Measurements from ENCODE around the gene IFITM10. TPM values are rescaled to one million over a fixed set of nuclear protein-coding genes. Genes with fewer than 3 reads are reported as not detected.

Gene IFITM10
- total and polyA plus RNA-seq, 10 of the 15 experiments (the other 5 are each of a cell fraction or from before 2014, with no cell fraction given) = 0.04 to 0.27 TPM; not detected in 8

DNA sequence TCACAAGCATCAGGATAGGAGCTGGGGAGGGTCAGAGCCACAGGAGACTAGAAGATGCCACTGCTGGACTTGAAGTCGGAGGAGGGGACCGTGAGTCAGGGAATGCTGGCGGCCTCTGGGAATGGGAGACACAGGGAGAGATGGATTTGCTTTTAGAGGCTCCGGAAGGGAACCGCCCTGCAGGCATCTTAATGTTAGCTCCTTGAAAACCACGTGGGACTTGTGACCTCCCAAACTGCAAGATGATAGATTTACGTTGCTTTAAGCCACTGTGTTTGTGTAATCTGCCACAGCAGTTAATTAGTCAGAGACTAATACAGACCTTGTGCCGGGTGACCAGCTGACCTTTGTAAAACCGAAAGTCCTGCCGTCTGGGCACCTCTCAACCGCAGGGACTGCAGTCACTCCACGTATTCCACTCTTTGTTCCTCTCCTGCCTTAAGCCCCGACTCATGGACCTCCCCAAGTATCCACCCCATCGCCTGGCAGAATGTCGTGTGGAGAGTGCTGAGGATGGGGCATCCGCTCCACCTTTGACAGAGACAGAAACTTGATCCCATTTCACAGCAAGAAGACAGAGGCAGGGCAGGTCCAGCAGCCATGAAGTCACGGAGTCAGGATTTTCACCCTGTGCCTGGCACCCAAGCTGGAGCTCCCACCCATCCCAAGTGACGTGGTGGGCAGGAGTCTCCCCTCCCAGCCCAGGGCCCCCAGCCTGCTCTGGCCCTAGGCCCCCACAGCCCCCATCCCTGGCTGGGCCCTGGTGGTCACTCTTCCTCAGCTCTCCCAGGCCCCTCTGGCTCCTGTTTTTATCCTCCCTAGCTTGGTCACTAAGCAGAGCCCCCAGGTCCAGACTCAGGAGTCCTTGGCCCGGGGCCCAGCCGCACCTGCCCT lies 32.7 kb upstream of the IFITM10 start (continued):
- TF ChIP-seq, protein P1, sequence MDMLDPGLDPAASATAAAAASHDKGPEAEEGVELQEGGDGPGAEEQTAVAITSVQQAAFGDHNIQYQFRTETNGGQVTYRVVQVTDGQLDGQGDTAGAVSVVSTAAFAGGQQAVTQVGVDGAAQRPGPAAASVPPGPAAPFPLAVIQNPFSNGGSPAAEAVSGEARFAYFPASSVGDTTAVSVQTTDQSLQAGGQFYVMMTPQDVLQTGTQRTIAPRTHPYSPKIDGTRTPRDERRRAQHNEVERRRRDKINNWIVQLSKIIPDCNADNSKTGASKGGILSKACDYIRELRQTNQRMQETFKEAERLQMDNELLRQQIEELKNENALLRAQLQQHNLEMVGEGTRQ (IDR thresholded peaks at IDR 0.05; ENCODE audit: borderline replicate concordance, low read depth, low read length) = no peak
- TF ChIP-seq HDAC2 (IDR thresholded peaks at IDR 0.05) (no peak), RB1 (IDR thresholded peaks at IDR 0.05; ENCODE audit: borderline replicate concordance) (no peak), ZNF622 (IDR thresholded peaks at IDR 0.05) (no peak), SUZ12 (IDR thresholded peaks at IDR 0.05; ENCODE audit: unreplicated experiment) (no peak)
- TF ChIP-seq, protein P2, sequence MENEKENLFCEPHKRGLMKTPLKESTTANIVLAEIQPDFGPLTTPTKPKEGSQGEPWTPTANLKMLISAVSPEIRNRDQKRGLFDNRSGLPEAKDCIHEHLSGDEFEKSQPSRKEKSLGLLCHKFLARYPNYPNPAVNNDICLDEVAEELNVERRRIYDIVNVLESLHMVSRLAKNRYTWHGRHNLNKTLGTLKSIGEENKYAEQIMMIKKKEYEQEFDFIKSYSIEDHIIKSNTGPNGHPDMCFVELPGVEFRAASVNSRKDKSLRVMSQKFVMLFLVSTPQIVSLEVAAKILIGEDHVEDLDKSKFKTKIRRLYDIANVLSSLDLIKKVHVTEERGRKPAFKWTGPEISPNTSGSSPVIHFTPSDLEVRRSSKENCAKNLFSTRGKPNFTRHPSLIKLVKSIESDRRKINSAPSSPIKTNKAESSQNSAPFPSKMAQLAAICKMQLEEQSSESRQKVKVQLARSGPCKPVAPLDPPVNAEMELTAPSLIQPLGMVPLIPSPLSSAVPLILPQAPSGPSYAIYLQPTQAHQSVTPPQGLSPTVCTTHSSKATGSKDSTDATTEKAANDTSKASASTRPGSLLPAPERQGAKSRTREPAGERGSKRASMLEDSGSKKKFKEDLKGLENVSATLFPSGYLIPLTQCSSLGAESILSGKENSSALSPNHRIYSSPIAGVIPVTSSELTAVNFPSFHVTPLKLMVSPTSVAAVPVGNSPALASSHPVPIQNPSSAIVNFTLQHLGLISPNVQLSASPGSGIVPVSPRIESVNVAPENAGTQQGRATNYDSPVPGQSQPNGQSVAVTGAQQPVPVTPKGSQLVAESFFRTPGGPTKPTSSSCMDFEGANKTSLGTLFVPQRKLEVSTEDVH (IDR thresholded peaks at IDR 0.05; ENCODE audit: low read depth, partially characterized antibody) = no peak

DNA sequence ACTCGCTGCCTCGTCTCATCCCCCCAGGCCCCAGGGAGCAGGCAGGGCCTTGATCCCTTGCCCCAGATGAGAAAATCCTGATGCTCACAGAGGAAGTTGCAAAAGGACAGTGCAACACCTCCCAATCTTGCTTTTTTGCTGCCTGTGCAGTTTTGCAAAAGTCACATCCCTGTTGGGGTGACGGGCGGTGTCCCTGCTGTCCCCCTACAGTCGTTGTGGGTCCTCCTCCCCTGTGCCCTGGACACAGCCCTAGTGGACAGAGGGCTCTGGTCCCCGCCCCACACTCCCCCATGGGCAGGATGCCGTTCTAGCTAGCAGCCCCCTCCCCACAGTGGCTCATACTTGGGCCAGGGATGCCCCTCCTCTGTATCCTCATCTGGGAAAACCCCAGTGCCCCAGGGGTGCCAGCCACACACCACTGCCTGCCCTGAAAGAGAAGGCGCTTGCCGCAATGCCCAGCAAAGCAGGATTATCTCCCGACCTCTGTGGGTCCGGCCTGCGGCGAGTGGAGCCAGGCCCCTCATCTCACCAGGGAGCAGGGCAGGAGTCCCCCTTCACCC lies 31.7 kb upstream of the IFITM10 start:
- intact Hi-C loops (cut with micrococcal nuclease; ENCODE audit: unreplicated experiment) = no loop called here
- DNase-seq (ENCODE audit: low read depth, low spot score) (no peak), ATAC-seq (no peak), FAIRE-seq (no peak)
- no TSS peak for BruUV-seq (replicated peaks)
- Histone ChIP-seq H3K27me3 (replicated peaks in 1 of 2; ENCODE audit: control insufficient read depth in 2 of 2, insufficient read depth in 2 of 2, low read length in 1 of 2) (no peaks in the 10 kb centered on the region; a peak in 2 of 4 replicates), H3K9ac (ENCODE audit: control insufficient read depth, insufficient read depth, low read length) (no peak overlapping the region), H4K20me1 (ENCODE audit: control insufficient read depth, insufficient read depth) (no peaks in the 10 kb centered on the region), H3K36me3 (ENCODE audit: control insufficient read depth in 2 of 2, insufficient read depth in 2 of 2, low read length in 1 of 2) (no peaks in the 10 kb centered on the region), H3K9me3 (replicated peaks; ENCODE audit: control insufficient read depth, insufficient read depth, low read length) (no peaks in the 10 kb centered on the region), H3K79me2 (ENCODE audit: control insufficient read depth, insufficient read depth, low read length) (no peaks in the 10 kb centered on the region), H3K4me2 (ENCODE audit: control insufficient read depth, insufficient read depth) (no peak overlapping the region), H3K4me3 (no peak overlapping the region), H3K4me1 (ENCODE audit: control insufficient read depth, insufficient read depth, low read length) (no peaks in the 10 kb centered on the region), H2AFZ (ENCODE audit: control insufficient read depth, low read depth, low read length) (no peak overlapping the region), H3K27ac (ENCODE audit: control insufficient read depth, insufficient read depth) (no peak overlapping the region)
- ChIA-PET SMC1A (ENCODE audit: uncharacterized antibody, unreplicated experiment) (no interaction called here), POLR2A (no interaction called here), RAD21 (ENCODE audit: unreplicated experiment) (no interaction called here), CTCF (no interaction called here)
- WGBS (ENCODE audit: insufficient coverage, insufficient replicate concordance, low lambda C conversion rate, missing lambda C conversion rate) = 6% methylated on average over 13 of the region's 13 CpGs
- in situ Hi-C loops (cut with MboI) = no loop called here
- TF ChIP-seq, protein P3, sequence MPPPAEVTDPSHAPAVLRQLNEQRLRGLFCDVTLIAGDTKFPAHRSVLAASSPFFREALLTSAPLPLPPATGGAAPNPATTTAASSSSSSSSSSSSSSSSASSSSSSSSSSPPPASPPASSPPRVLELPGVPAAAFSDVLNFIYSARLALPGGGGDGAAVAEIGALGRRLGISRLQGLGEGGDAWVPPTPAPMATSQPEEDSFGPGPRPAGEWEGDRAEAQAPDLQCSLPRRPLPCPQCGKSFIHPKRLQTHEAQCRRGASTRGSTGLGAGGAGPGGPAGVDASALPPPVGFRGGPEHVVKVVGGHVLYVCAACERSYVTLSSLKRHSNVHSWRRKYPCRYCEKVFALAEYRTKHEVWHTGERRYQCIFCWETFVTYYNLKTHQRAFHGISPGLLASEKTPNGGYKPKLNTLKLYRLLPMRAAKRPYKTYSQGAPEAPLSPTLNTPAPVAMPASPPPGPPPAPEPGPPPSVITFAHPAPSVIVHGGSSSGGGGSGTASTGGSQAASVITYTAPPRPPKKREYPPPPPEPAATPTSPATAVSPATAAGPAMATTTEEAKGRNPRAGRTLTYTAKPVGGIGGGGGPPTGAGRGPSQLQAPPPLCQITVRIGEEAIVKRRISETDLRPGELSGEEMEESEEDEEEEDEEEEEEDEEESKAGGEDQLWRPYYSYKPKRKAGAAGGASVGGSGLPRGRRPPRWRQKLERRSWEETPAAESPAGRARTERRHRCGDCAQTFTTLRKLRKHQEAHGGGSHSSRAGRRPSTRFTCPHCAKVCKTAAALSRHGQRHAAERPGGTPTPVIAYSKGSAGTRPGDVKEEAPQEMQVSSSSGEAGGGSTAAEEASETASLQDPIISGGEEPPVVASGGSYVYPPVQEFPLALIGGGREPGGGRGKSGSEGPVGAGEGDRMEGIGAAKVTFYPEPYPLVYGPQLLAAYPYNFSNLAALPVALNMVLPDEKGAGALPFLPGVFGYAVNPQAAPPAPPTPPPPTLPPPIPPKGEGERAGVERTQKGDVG (CRISPR knock-in tag; IDR thresholded peaks at IDR 0.05) = no peak
- TF ChIP-seq, protein P4, sequence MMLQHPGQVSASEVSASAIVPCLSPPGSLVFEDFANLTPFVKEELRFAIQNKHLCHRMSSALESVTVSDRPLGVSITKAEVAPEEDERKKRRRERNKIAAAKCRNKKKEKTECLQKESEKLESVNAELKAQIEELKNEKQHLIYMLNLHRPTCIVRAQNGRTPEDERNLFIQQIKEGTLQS (IDR thresholded peaks at IDR 0.05; ENCODE audit: borderline replicate concordance, extremely low read depth, low read depth, low read length) = no peak
- TF ChIP-seq DPF2 (IDR thresholded peaks at IDR 0.05) (no peak), TCF12 (IDR thresholded peaks at IDR 0.05; ENCODE audit: low read depth, low read length) (no peak)

Data from GM12878 (cell line).